K562 (cell line): ENCODE data around the gene ABCC1. TPM values are rescaled to one million over a fixed set of nuclear protein-coding genes. Genes with fewer than 3 reads are reported as not detected.
A peak's percentile ranks its signal among the peaks of the same experiment; 100 is the strongest.

Source experiments
- ARID1B ChIP-seq: fragments of 450-650 bp; IDR thresholded peaks from 2 replicates; pipeline ENCODE4 v1.6.1; 2016; ENCODE audit warnings: antibody characterized with exemption, mild to moderate bottlenecking, inconsistent platforms
- BDP1 ChIP-seq: IDR thresholded peaks from 3 replicates; pipeline ENCODE4 v1.6.1; 2011; ENCODE audit not compliant: insufficient read length, insufficient read depth
- CBFA2T2 ChIP-seq: fragments of 450-650 bp; conservative IDR thresholded peaks from 2 replicates; pipeline ENCODE4 v1.6.1; 2017; ENCODE audit warnings: mild to moderate bottlenecking
- E2F6 ChIP-seq, 2 experiments: IDR thresholded peaks; 2 replicates each; pipeline ENCODE4 v1.6.1; 2011; ENCODE audit warnings: borderline replicate concordance in 1 of 2, control low read depth in 1 of 2, low read depth in 1 of 2, low read length in 1 of 2, mild to moderate bottlenecking in 1 of 2, mixed read lengths in 1 of 2, moderate library complexity in 1 of 2; ENCODE audit not compliant: insufficient read depth in 1 of 2, insufficient read length in 1 of 2, poor library complexity in 1 of 2, severe bottlenecking in 1 of 2; ENCODE audit errors: extremely low read depth in 1 of 2
- E4F1 ChIP-seq: fragments of 250-450 bp; sonication (Bioruptor Pico); IDR thresholded peaks from 2 replicates; pipeline ENCODE4 v1.5.0; 2021; ENCODE audit warnings: mild to moderate bottlenecking, borderline replicate concordance
- EP300 ChIP-seq: IDR thresholded peaks from 2 replicates; pipeline ENCODE4 v1.6.1; 2012; ENCODE audit warnings: low read length, improper control_type of control experiment
- FOS ChIP-seq: IDR thresholded peaks from 3 replicates; pipeline ENCODE4 v1.6.1; 2011; ENCODE audit not compliant: insufficient read length; ENCODE audit errors: extremely low read depth
- REST ChIP-seq, 2 experiments: fragments of 450-650 bp; formaldehyde crosslinking in 1 of 2; IDR thresholded peaks; 2 replicates each; pipeline versions ENCODE4 v1.4.0 to v1.6.1; 2014 to 2020; ENCODE audit warnings: mild to moderate bottlenecking in 2 of 2, borderline replicate concordance in 1 of 2, low read depth in 1 of 2
- SMARCA4 ChIP-seq: fragments of 450-650 bp; IDR thresholded peaks from 2 replicates; pipeline ENCODE4 v1.6.1; 2016
- SNRNP70 ChIP-seq: fragments of 200-400 bp; formaldehyde crosslinking; optimal IDR thresholded peaks from 2 replicates; pipeline ENCODE3; 2017; ENCODE audit warnings: low read depth, low read length
- SRSF3 ChIP-seq: fragments of 200-400 bp; formaldehyde crosslinking; IDR thresholded peaks from 2 replicates; pipeline ENCODE4 v1.6.1; 2016; ENCODE audit warnings: mild to moderate bottlenecking, low read length, moderate library complexity; ENCODE audit not compliant: insufficient read depth
- STAT5B ChIP-seq: fragments of 250-450 bp; sonication (Bioruptor Pico); IDR thresholded peaks from 2 replicates; pipeline ENCODE4 v1.8.0; 2021; ENCODE audit warnings: mild to moderate bottlenecking, inconsistent platforms
- XRCC4 ChIP-seq: IDR thresholded peaks from one replicate; pipeline ENCODE4 v1.6.1; 2011; ENCODE audit not compliant: insufficient read depth, insufficient read length; ENCODE audit errors: extremely low read depth
- ZNF124 ChIP-seq: sonication (generic); formaldehyde crosslinking; IDR thresholded peaks from 2 replicates; pipeline ENCODE4 v1.8.1; 2022; ENCODE audit warnings: missing genetic modification reagents
- ZNF133 ChIP-seq: fragments of 250-450 bp; sonication (Bioruptor Pico); IDR thresholded peaks from 2 replicates; pipeline ENCODE4 v1.4.0; 2020; ENCODE audit warnings: mild to moderate bottlenecking
- ZNF184 ChIP-seq: sonication (generic); formaldehyde crosslinking; IDR thresholded peaks from 2 replicates; pipeline ENCODE4 v1.5.0; 2020; ENCODE audit warnings: missing genetic modification reagents
- polyA plus RNA-seq, 8 experiments: library from polyadenylated mRNA; depleted of rRNA in 4 of 8; stranded (reverse) in 5 of 8; unstranded in 3 of 8; fragments of >200 nt; fragmentation: Nextera tagmentation in 2 of 8; fragmentation: Illumina TruSeq in 1 of 8; extraction: Ambion mirVana in 2 of 8; extraction: Trizol in 1 of 8; gene quantifications; 2 replicates each; pipeline versions ENCODE4 v1.2.1 to v1.2.3, GENCODE V29; 2011 to 2014; ENCODE audit warnings: inconsistent platforms in 1 of 8, missing spikeins in 1 of 8
- total RNA-seq, 7 experiments: library from RNA; depleted of rRNA in 6 of 7; stranded (reverse); fragments of >200 nt in 6 of 7; fragmentation: Illumina TruSeq in 2 of 7; extraction: Trizol in 2 of 7; gene quantifications; 2 replicates each; pipeline versions ENCODE4 v1.2.1 to v1.2.3, GENCODE V29; 2011 to 2021; ENCODE audit warnings: low replicate concordance in 1 of 7

The ABCC1 gene
- total and polyA plus RNA-seq, 9 of the 15 experiments (the other 6 are each of a cell fraction or from before 2014, with no cell fraction given): 3.9 to 41.6 (median 10.0) TPM

GRCh38 chr16:15973421-15973820, 24.0 kb downstream of the ABCC1 start (continued):
- no peak for TF ChIP-seq REST (IDR thresholded peaks at IDR 0.05; ENCODE audit: borderline replicate concordance)
- no peak for TF ChIP-seq REST (CRISPR knock-in tag; IDR thresholded peaks at IDR 0.05; ENCODE audit: low read depth)
- no peak for TF ChIP-seq XRCC4
- no peak for TF ChIP-seq SNRNP70
- 0 out of 2 replicates have a peak, but pooled peaks have one; percentile 33 for TF ChIP-seq SMARCA4
- TF ChIP-seq FOS: no peak
- no peak for TF ChIP-seq EP300
- TF ChIP-seq STAT5B (CRISPR knock-in tag): no peak
- TF ChIP-seq ARID1B: 0 out of 2 replicates have a peak, but pooled peaks have one; percentile 51
- no peak for TF ChIP-seq E2F6 (IDR thresholded peaks at IDR 0.05; ENCODE audit: borderline replicate concordance in 1 of 2, extremely low read depth in 1 of 2, insufficient read depth in 1 of 2, insufficient read length in 1 of 2, low read depth in 1 of 2, low read length in 1 of 2, poor library complexity in 1 of 2, severe bottlenecking in 1 of 2)
- TF ChIP-seq SRSF3: no peak
- no peak for TF ChIP-seq ZNF124 (CRISPR knock-in tag)
- TF ChIP-seq ZNF133 (CRISPR knock-in tag): no peak
- no peak for TF ChIP-seq ZNF184
- TF ChIP-seq CBFA2T2: 0 out of 2 replicates have a peak, but pooled peaks have one; percentile 10
- no peak for TF ChIP-seq BDP1
- TF ChIP-seq E4F1 (CRISPR knock-in tag): no peak
